Smooth muscle cell of the coronary artery (primary cell): ENCODE data around the gene ITPKA. TPM values are rescaled to one million over a fixed set of nuclear protein-coding genes. Genes with fewer than 3 reads are reported as not detected.

Experiments used
- total RNA-seq: library from RNA; depleted of rRNA; stranded (reverse); fragments of >200 nt; gene quantifications from 2 replicates; pipeline ENCODE4 v1.2.3, GENCODE V29; 2014; ENCODE audit warnings: low replicate concordance

ITPKA gene
- total RNA-seq, result 0.60 and 1.3 TPM in 2 replicates

GRCh38 chr15:41493205-41493901, at the start of gene ITPKA:
Gene ITPKA (plus strand): TSS chr15:41493874. CDS start chr15:41493928, 54 bp downstream.

GRCh38 chr15:41513506-41514227, 20.0 kb downstream of the ITPKA start, which contains the start of gene LTK:
Gene LTK (minus strand): TSS chr15:41513827. CDS start chr15:41513709, 118 bp downstream.

Other genes with a start within 250 kb of the ITPKA start
- 2.2 TPM in 1 of 2 replicates, not detected in the other for gene OIP5, start 161.3 kb upstream of the ITPKA start, total RNA-seq
- gene NUSAP1, start 161.0 kb upstream of the ITPKA start, total RNA-seq, result 3.6 and 13.5 TPM in 2 replicates
- 5.9 and 19.3 TPM in 2 replicates for gene NDUFAF1, start 91.4 kb upstream of the ITPKA start, total RNA-seq
- 8.0 and 13.9 TPM in 2 replicates for gene RTF1, start 76.8 kb upstream of the ITPKA start, total RNA-seq
- gene LTK, start 20.0 kb downstream of the ITPKA start, total RNA-seq, result 0.30 TPM in 1 of 2 replicates, not detected in the other
- 11.9 and 12.8 TPM in 2 replicates for gene RPAP1, start 50.4 kb downstream of the ITPKA start, total RNA-seq
- 5.7 and 9.7 TPM in 2 replicates for gene TYRO3, start 65.3 kb downstream of the ITPKA start, total RNA-seq
- 22.2 and 25.6 TPM in 2 replicates for gene MGA, start 166.5 kb downstream of the ITPKA start, total RNA-seq